OCI-LY1 (cell line): ENCODE data around the gene CACNA2D3.

Experiments used
- H2AFZ ChIP-seq: fragments of 200-600 bp; sonication (generic), shearing (Covaris generic); 2 replicates; pipeline ENCODE4 v1.6.0; 2014; ENCODE audit warnings: antibody characterized with exemption, mild to moderate bottlenecking, low read length
- H3F3A ChIP-seq: fragments of 200-600 bp; sonication (generic), shearing (Covaris generic); 2 replicates; pipeline ENCODE4 v1.6.0; 2014; ENCODE audit warnings: mild to moderate bottlenecking, antibody characterized with exemption, low read length, moderate library complexity; ENCODE audit not compliant: insufficient read depth
- H3K27ac ChIP-seq: fragments of 200-600 bp; sonication (generic); 2 replicates; pipeline ENCODE4 v1.5.1; 2014; ENCODE audit warnings: low read length, mixed run types, mild to moderate bottlenecking, low read depth; ENCODE audit not compliant: poor library complexity, severe bottlenecking
- H3K27me3 ChIP-seq: fragments of 200-600 bp; sonication (generic); 2 replicates; pipeline ENCODE4 v1.6.0; 2014; ENCODE audit warnings: antibody characterized with exemption, mild to moderate bottlenecking, low read length, moderate library complexity; ENCODE audit not compliant: insufficient read depth
- H3K36me3 ChIP-seq: fragments of 200-600 bp; sonication (generic); 2 replicates; pipeline ENCODE4 v1.6.1; 2014; ENCODE audit warnings: mild to moderate bottlenecking, antibody characterized with exemption, low read length, moderate library complexity, mixed read lengths; ENCODE audit not compliant: insufficient read depth
- H3K4me1 ChIP-seq: fragments of 200-600 bp; sonication (generic); 2 replicates; pipeline ENCODE4 v1.5.1; 2014; ENCODE audit warnings: mild to moderate bottlenecking, low read length, moderate library complexity; ENCODE audit not compliant: insufficient read depth, severe bottlenecking
- H3K4me2 ChIP-seq: fragments of 200-600 bp; sonication (generic), shearing (Covaris generic); 2 replicates; pipeline ENCODE4 v1.6.1; 2014; ENCODE audit warnings: low read length
- H3K4me3 ChIP-seq: fragments of 200-600 bp; sonication (generic); 2 replicates; pipeline ENCODE4 v1.5.1; 2014; ENCODE audit warnings: low read length, low read depth, mild to moderate bottlenecking, mixed read lengths; ENCODE audit not compliant: poor library complexity, severe bottlenecking
- H3K79me2 ChIP-seq: fragments of 200-600 bp; shearing (Covaris generic); 2 replicates; pipeline ENCODE4 v1.6.1; 2016; ENCODE audit warnings: mixed run types, low read length, mixed read lengths; ENCODE audit not compliant: insufficient read depth
- H3K9ac ChIP-seq: fragments of 200-600 bp; sonication (generic), shearing (Covaris generic); 2 replicates; pipeline ENCODE4 v1.6.1; 2014; ENCODE audit warnings: mild to moderate bottlenecking, low read length, mixed read lengths
- H3K9me2 ChIP-seq: fragments of 200-600 bp; sonication (generic), shearing (Covaris generic); 2 replicates; pipeline ENCODE4 v1.6.1; 2014; ENCODE audit warnings: low read depth, mild to moderate bottlenecking, low read length, mixed read lengths
- H3K9me3 ChIP-seq: fragments of 200-600 bp; shearing (Covaris generic); 2 replicates; pipeline ENCODE4 v1.6.1; 2014; ENCODE audit warnings: low read length, mixed read lengths
- H4K20me1 ChIP-seq: fragments of 200-600 bp; sonication (generic), shearing (Covaris generic); 2 replicates; pipeline ENCODE4 v1.6.0; 2016; ENCODE audit warnings: mild to moderate bottlenecking, low read length; ENCODE audit not compliant: insufficient read depth
- EZH2 ChIP-seq: fragments of 200-600 bp; sonication (generic), shearing (Covaris generic); IDR thresholded peaks from 2 replicates; pipeline ENCODE4 v1.8.0; 2017; ENCODE audit warnings: borderline replicate concordance, mixed run types, mild to moderate bottlenecking, antibody characterized with exemption, low read length, moderate library complexity, mixed read lengths
- TF ChIP-seq, protein P1 (sequence below): fragments of 200-600 bp; sonication (generic), shearing (Covaris generic); IDR thresholded peaks from 2 replicates; pipeline ENCODE4 v1.5.1; 2017; ENCODE audit warnings: mild to moderate bottlenecking, antibody characterized with exemption, low read length, moderate library complexity, mixed read lengths

Gene CACNA2D3

DNA sequence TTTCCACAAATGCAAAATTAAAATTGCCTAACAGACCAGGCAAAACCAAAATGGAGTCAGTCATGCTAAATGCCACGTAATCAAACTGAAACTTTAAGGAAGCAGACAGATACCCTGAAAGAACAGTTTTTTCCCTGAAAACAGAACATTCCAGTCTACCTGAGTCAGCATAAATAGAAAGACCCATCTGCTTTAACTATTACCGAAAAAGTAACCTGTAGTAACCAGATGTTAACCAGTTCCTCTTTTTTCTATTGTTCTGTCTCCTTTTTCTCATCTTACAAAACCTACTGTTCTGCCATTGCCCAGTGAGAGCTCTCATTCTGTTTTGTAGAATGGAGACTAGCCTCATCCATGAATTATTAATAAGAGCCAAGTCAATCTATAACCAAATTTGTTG lies 286.0 kb downstream of the CACNA2D3 start:
- Histone ChIP-seq H3K79me2 (no peaks in the 10 kb centered on the region), H4K20me1 (no peaks in the 10 kb centered on the region), H3K27me3 (no peaks in the 10 kb centered on the region), H3K36me3 (no peaks in the 10 kb centered on the region), H3F3A (no peaks in the 10 kb centered on the region), H3K9me2 (no peaks in the 10 kb centered on the region), H3K27ac (no peak overlapping the region), H3K9ac (no peak overlapping the region), H3K9me3 (no peaks in the 10 kb centered on the region), H3K4me3 (no peak overlapping the region), H2AFZ (no peak overlapping the region), H3K4me2 (no peak overlapping the region), H3K4me1 (no peaks in the 10 kb centered on the region)
- TF ChIP-seq EZH2, result no peak
- TF ChIP-seq, protein P1, sequence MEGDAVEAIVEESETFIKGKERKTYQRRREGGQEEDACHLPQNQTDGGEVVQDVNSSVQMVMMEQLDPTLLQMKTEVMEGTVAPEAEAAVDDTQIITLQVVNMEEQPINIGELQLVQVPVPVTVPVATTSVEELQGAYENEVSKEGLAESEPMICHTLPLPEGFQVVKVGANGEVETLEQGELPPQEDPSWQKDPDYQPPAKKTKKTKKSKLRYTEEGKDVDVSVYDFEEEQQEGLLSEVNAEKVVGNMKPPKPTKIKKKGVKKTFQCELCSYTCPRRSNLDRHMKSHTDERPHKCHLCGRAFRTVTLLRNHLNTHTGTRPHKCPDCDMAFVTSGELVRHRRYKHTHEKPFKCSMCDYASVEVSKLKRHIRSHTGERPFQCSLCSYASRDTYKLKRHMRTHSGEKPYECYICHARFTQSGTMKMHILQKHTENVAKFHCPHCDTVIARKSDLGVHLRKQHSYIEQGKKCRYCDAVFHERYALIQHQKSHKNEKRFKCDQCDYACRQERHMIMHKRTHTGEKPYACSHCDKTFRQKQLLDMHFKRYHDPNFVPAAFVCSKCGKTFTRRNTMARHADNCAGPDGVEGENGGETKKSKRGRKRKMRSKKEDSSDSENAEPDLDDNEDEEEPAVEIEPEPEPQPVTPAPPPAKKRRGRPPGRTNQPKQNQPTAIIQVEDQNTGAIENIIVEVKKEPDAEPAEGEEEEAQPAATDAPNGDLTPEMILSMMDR, result no peak

DNA sequence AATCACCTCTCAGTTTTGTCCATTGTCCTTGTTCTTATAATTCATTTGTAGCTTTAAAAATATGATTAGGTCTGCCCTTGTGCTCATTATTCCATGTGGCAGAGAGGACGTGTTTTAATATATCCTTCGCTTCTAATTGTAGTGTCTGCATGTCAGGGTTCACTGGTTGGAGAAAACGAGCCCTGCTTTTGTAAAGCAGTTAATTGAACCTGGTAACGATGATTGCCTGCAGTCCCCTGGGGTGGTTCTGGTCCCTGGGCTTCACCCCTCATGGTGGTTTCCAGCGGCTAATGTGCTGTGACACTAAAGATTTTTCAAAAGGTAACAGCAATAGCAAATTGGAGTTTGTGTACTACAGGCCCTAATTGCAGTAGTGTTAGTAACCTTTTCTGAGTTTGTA lies 299.6 kb downstream of the CACNA2D3 start:
- H3K27me3 ChIP-seq, result no peaks in the 10 kb centered on the region
- H3F3A ChIP-seq, result no peaks in the 10 kb centered on the region
- H3K36me3 ChIP-seq, result no peaks in the 10 kb centered on the region
- no peak overlapping the region for H2AFZ ChIP-seq
- H3K4me1 ChIP-seq, result no peaks in the 10 kb centered on the region
- H3K9ac ChIP-seq, result no peak overlapping the region
- TF ChIP-seq, protein P1, result no peak
- TF ChIP-seq EZH2, result no peak
- H3K9me3 ChIP-seq, result no peaks in the 10 kb centered on the region
- H3K4me3 ChIP-seq, result no peak overlapping the region
- no peak overlapping the region for H3K4me2 ChIP-seq
- H3K79me2 ChIP-seq, result no peaks in the 10 kb centered on the region
- H3K27ac ChIP-seq, result no peak overlapping the region
- no peaks in the 10 kb centered on the region for H3K9me2 ChIP-seq
- H4K20me1 ChIP-seq, result no peaks in the 10 kb centered on the region

DNA sequence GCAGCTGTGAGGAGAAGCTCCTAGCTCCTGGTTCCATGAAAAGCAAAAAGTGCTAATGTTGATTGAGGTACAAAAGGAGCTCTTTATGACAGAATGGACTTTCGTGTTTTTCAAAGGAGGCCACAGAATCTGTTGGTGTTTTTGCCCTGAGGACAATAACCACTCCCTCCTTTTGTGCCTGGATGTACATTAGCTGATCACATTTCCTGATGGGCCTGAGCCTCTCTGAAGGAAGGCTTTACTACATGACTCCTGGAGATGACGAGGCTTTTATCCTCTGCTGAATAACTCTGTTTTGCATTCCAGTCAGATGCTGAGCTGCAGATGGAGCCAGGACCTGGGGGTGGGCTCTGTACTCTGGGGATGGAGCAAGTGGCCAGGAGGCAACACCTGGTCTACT lies 301.9 kb downstream of the CACNA2D3 start:
- Histone ChIP-seq H3K27ac (no peak overlapping the region), H3K9me2 (no peaks in the 10 kb centered on the region), H4K20me1 (no peaks in the 10 kb centered on the region), H3K9ac (no peak overlapping the region), H3K9me3 (no peaks in the 10 kb centered on the region), H2AFZ (no peak overlapping the region), H3K4me3 (no peak overlapping the region), H3K36me3 (no peaks in the 10 kb centered on the region), H3K4me1 (no peaks in the 10 kb centered on the region), H3K27me3 (no peaks in the 10 kb centered on the region), H3K79me2 (no peaks in the 10 kb centered on the region), H3K4me2 (no peak overlapping the region), H3F3A (no peaks in the 10 kb centered on the region)
- TF ChIP-seq, protein P1, result no peak
- TF ChIP-seq EZH2, result no peak
